HCT116 (cell line): ENCODE measurements around the gene SF3A2. TPM values are rescaled to one million over a fixed set of nuclear protein-coding genes. Genes with fewer than 3 reads are reported as not detected.

ENCODE experiments used
- ATAC-seq: fragments of 200-7000 bp; cut with Tn5 transposase; 2 replicates; pipeline ENCODE4 v1.9.1; 2020; ENCODE audit warnings: mild to moderate bottlenecking, moderate library complexity
- BruUV-seq: library from RNA; stranded (reverse); fragments of 400-500 nt; replicated peaks from 2 replicates; lab custom pipeline; 2021; lab: Mats Ljungman, UMichigan
- CTCF ChIA-PET: fragments of 300-600 bp; sonication (Branson Sonifier 250); formaldehyde crosslinking; loops from one replicate; lab custom pipeline; 2021; ENCODE audit warnings: antibody characterized with exemption; lab: Charles Lee
- POLR2A ChIA-PET: fragments of 300-600, 350-600 bp; sonication (Branson Sonifier 250); formaldehyde crosslinking; loops from one replicate; lab custom pipeline; 2021; ENCODE audit warnings: antibody characterized with exemption; lab: Charles Lee
- RAD21 ChIA-PET, 2 experiments: fragments of 300-600 bp; sonication (Branson Sonifier 250); formaldehyde crosslinking; loops; one replicate each; lab custom pipeline; 2023; ENCODE audit warnings: low total read pairs in 2 of 2; ENCODE audit not compliant: uncharacterized antibody in 2 of 2, unreplicated experiment in 2 of 2, low non-redundant PET in 1 of 2; lab: Charles Lee
- DNase-seq: peaks from one replicate; pipeline ENCODE4 v3.0.0-alpha.2; 2010; ENCODE audit warnings: low read depth, low spot score
- H2AFZ ChIP-seq: fragments of 200-600 bp; shearing (Covaris generic), sonication (generic); 2 replicates; pipeline ENCODE4 v1.6.1; 2017; ENCODE audit warnings: low read depth, mixed run types, mixed read lengths, antibody characterized with exemption, low read length; ENCODE audit not compliant: poor library complexity, severe bottlenecking
- H3K27ac ChIP-seq: 2 replicates; pipeline ENCODE4 v1.5.1; 2012; ENCODE audit warnings: low read depth, low read length
- H3K27me3 ChIP-seq: fragments of 200-600 bp; sonication (generic); 2 replicates; pipeline ENCODE4 v1.6.1; 2016; ENCODE audit warnings: mixed run types, low read length, mixed read lengths; ENCODE audit not compliant: insufficient read depth
- H3K36me3 ChIP-seq, 2 experiments: fragments of 200-500 bp in 1 of 2; fragments of 200-600 bp in 1 of 2; sonication (Bioruptor generic) in 1 of 2; sonication (generic) in 1 of 2; 2 replicates each; pipeline versions ENCODE4 v1.5.1 to v1.6.1; 2014 to 2016; ENCODE audit warnings: low read length in 2 of 2, inconsistent platforms in 1 of 2, mixed read lengths in 1 of 2, mixed run types in 1 of 2; ENCODE audit not compliant: insufficient read depth in 2 of 2, control insufficient read depth in 1 of 2
- H3K4me1 ChIP-seq, 2 experiments: fragments of 200-600 bp in 1 of 2; sonication (generic) in 1 of 2; 2 replicates each; pipeline versions ENCODE4 v1.5.1 to v1.6.1; 2012 to 2017; ENCODE audit warnings: low read length in 2 of 2, inconsistent platforms in 1 of 2, mild to moderate bottlenecking in 1 of 2, mixed read lengths in 1 of 2, mixed run types in 1 of 2, moderate library complexity in 1 of 2; ENCODE audit not compliant: insufficient read depth in 2 of 2, control insufficient read depth in 1 of 2
- H3K4me2 ChIP-seq: fragments of 200-600 bp; sonication (generic); 2 replicates; pipeline ENCODE4 v1.6.1; 2017; ENCODE audit warnings: mixed run types, low read length, mixed read lengths
- H3K4me3 ChIP-seq, 2 experiments: fragments of 200-600 bp in 1 of 2; sonication (generic) in 1 of 2; replicated peaks in 1 of 2; 2 replicates each; pipeline ENCODE4 v1.5.1; 2011 to 2016; ENCODE audit warnings: low read length in 2 of 2, control low read depth in 1 of 2, low read depth in 1 of 2, mild to moderate bottlenecking in 1 of 2, mixed read lengths in 1 of 2, mixed run types in 1 of 2
- H3K79me2 ChIP-seq: fragments of 200-600 bp; sonication (generic); 2 replicates; pipeline ENCODE4 v1.6.1; 2017; ENCODE audit warnings: mild to moderate bottlenecking, mixed run types, low read length, moderate library complexity, mixed read lengths; ENCODE audit not compliant: insufficient read depth
- H3K9ac ChIP-seq: fragments of 200-600 bp; sonication (generic); 2 replicates; pipeline ENCODE4 v1.6.1; 2016; ENCODE audit warnings: low read length, mixed read lengths
- H3K9me2 ChIP-seq: fragments of 200-600 bp; sonication (generic), shearing (Covaris generic); 2 replicates; pipeline ENCODE4 v1.6.1; 2017; ENCODE audit warnings: mixed run types, mild to moderate bottlenecking, moderate library complexity; ENCODE audit not compliant: insufficient read depth
- H3K9me3 ChIP-seq, 2 experiments: fragments of 200-500 bp in 1 of 2; fragments of 200-600 bp in 1 of 2; sonication (Bioruptor generic) in 1 of 2; sonication (generic) in 1 of 2; 2 replicates each; pipeline ENCODE4 v1.6.1; 2014 to 2017; ENCODE audit warnings: low read length in 2 of 2, mixed read lengths in 2 of 2, inconsistent platforms in 1 of 2, low read depth in 1 of 2, mild to moderate bottlenecking in 1 of 2, mixed run types in 1 of 2, moderate library complexity in 1 of 2; ENCODE audit not compliant: control insufficient read depth in 1 of 2, insufficient read depth in 1 of 2
- H4K20me1 ChIP-seq: fragments of 200-600 bp; sonication (generic), shearing (Covaris generic); 2 replicates; pipeline ENCODE4 v1.6.1; 2017; ENCODE audit warnings: mixed run types, mild to moderate bottlenecking, moderate library complexity; ENCODE audit not compliant: insufficient read depth
- ATF3 ChIP-seq: IDR thresholded peaks from 2 replicates; pipeline ENCODE4 v1.6.1; 2012
- CBX3 ChIP-seq: IDR thresholded peaks from 2 replicates; pipeline ENCODE4 v1.6.1; 2012; ENCODE audit warnings: low read depth
- CTCF ChIP-seq, 3 experiments: fragments of 200-600 bp in 1 of 3; sonication (generic) in 1 of 3; IDR thresholded peaks in 2 of 3; conservative IDR thresholded peaks in 1 of 3; 2 replicates each; pipeline ENCODE4 v1.5.1; 2012 to 2017; ENCODE audit warnings: low read depth in 2 of 3, low read length in 2 of 3, antibody characterized with exemption in 1 of 3, borderline replicate concordance in 1 of 3, control low read depth in 1 of 3, mild to moderate bottlenecking in 1 of 3, mixed read lengths in 1 of 3, mixed run types in 1 of 3, moderate library complexity in 1 of 3; ENCODE audit not compliant: insufficient read depth in 1 of 3
- EZH2 ChIP-seq: fragments of 200-600 bp; sonication (generic); IDR thresholded peaks from 2 replicates; pipeline ENCODE4 v1.6.1; 2017; ENCODE audit warnings: antibody characterized with exemption, mixed run types
- EZH2phosphoT487 ChIP-seq: fragments of 200-600 bp; IDR thresholded peaks from 2 replicates; pipeline ENCODE4 v1.6.1; 2018; ENCODE audit warnings: antibody characterized with exemption, borderline replicate concordance
- FOSL1 ChIP-seq: IDR thresholded peaks from 2 replicates; pipeline ENCODE4 v1.6.1; 2012; ENCODE audit warnings: low read depth
- MAX ChIP-seq: IDR thresholded peaks from 2 replicates; pipeline ENCODE4 v1.6.1; 2012
- POLR2A ChIP-seq: IDR thresholded peaks from 2 replicates; pipeline ENCODE4 v1.7.0; 2011; ENCODE audit warnings: borderline replicate concordance; ENCODE audit not compliant: insufficient read depth, insufficient read length; ENCODE audit errors: extremely low read depth
- REST ChIP-seq: IDR thresholded peaks from 2 replicates; pipeline ENCODE4 v1.6.1; 2012; ENCODE audit warnings: low read depth
- SIN3A ChIP-seq: IDR thresholded peaks from 2 replicates; pipeline ENCODE4 v1.6.1; 2012; ENCODE audit warnings: low read depth
- SP1 ChIP-seq: IDR thresholded peaks from 2 replicates; pipeline ENCODE4 v1.6.1; 2012; ENCODE audit warnings: low read depth
- YY1 ChIP-seq: IDR thresholded peaks from 2 replicates; pipeline ENCODE4 v1.6.1; 2011; ENCODE audit warnings: low read length, low read depth, moderate library complexity, mild to moderate bottlenecking; ENCODE audit not compliant: insufficient replicate concordance; ENCODE audit errors: extremely low read depth
- ZFX ChIP-seq: fragments of 450-650 bp; IDR thresholded peaks from 2 replicates; pipeline ENCODE4 v1.6.1; 2017
- ZNF274 ChIP-seq: fragments of 200-500 bp; sonication (Bioruptor generic); IDR thresholded peaks from 2 replicates; pipeline ENCODE4 v1.6.1; 2014; ENCODE audit warnings: mild to moderate bottlenecking, low read depth, low read length, inconsistent platforms
- intact Hi-C: fragments of 100-400 bp; cut with micrococcal nuclease; formaldehyde crosslinking; loops from 2 replicates; pipeline ENCODE4 v1.10.0; 2022
- total RNA-seq: library from RNA; stranded (reverse); gene quantifications from one replicate; pipeline ENCODE4 v1.2.1, GENCODE V29; 2021; ENCODE audit not compliant: unreplicated experiment

The SF3A2 gene
- total RNA-seq, 1 experiment from 2014 or later, result 166 TPM

- TF ChIP-seq EZH2phosphoT487 (no peak), FOSL1 (no peak), MAX (no peak), REST (no peak), YY1 (no peak)
Observed at GRCh38 chr19:2210987-2211740, 25.5 kb upstream of the SF3A2 start (continued).

GRCh38 chr19:2212861-2213711, 23.5 kb upstream of the SF3A2 start:
- Histone ChIP-seq H3K27me3 (no peaks in the 10 kb centered on the region), H3K36me3 (peaks cover 39 to 64% of the 10 kb centered on the region in 2 experiments; a peak in 3 of 4 replicates), H3K4me3 (no peak overlapping the region), H3K27ac (no peak overlapping the region), H3K4me2 (no peak overlapping the region), H3K79me2 (peaks cover 9% of the 10 kb centered on the region; the same call in 1 of the 2 replicates), H3K9me2 (no peaks in the 10 kb centered on the region), H4K20me1 (no peaks in the 10 kb centered on the region), H3K4me1 (no peaks in the 10 kb centered on the region), H3K9ac (no peak overlapping the region), H3K9me3 (no peaks in the 10 kb centered on the region), H2AFZ (no peak overlapping the region)
- RAD21 ChIA-PET, result no interaction called here
- BruUV-seq, result no TSS peak
- CTCF ChIA-PET, result no interaction called here
- no peak for DNase-seq
- ATAC-seq, result no peak
- intact Hi-C loops, result no loop called here
- POLR2A ChIA-PET, result interaction anchor here (1.5 kb wide), 1 partner anchor 44 kb away, joined by 3 read pairs; no protein-coding TSS in a partner anchor
- TF ChIP-seq ATF3, result no peak
- TF ChIP-seq FOSL1, result no peak
- no peak for TF ChIP-seq SP1
- TF ChIP-seq CBX3, result no peak
- TF ChIP-seq POLR2A, result no peak
- no peak for TF ChIP-seq ZFX
- TF ChIP-seq YY1, result no peak
- TF ChIP-seq EZH2, result no peak
- TF ChIP-seq CTCF (IDR thresholded peaks at IDR 0.05 in 2 of 3, conservative IDR thresholded peaks at IDR 0.05 in 1 of 3; ENCODE audit: borderline replicate concordance in 1 of 3, insufficient read depth in 1 of 3, low read depth in 2 of 3, low read length in 2 of 3), result no peak
- no peak for TF ChIP-seq SIN3A
- no peak for TF ChIP-seq ZNF274
